ENCODE data around the gene ICA1.
A peak's percentile ranks its signal among the peaks of the same experiment; 100 is the strongest.

ICA1 gene

DNA sequence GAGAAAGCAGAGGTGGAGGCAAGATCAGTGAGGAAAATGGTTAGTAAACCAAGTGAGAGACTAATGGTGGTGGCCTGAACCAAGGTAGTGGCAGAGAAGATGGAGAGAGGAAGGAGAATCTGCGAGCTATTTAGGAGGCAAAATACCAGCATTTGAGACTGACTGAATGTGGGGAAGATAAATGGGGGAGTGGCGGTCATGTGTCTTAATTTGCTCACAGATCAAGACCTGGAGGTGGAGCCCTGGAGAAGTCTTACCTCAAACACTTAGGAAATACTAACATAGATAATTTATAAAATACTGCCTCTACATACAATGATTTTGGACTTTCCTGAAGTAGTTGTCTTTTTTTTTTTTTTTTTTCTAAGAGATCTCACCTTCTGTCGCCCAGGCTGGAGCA, 34.7 kb downstream of the ICA1 start:
- no peak for DNase-seq (ENCODE audit: low read depth)

DNA sequence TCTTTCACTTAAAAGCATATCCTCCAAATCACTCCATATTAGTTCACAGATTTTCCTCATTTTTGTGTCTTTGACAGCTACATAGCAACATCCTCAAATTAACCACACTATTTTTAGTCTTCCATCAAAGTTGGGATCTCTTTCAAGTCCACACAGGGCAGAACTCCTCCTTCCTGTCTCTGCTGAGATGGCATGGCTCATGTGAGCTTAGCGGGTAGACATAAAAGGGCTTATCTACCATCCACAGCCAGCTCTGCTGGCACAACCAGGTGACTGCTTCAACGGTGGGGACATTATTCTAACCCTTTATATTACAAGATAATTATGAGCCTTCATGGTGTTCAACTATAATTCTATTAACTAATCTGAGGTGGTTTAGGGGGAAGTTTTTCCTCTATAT, 35.5 kb downstream of the ICA1 start:
- DNase-seq (ENCODE audit: low read depth) = no peak

DNA sequence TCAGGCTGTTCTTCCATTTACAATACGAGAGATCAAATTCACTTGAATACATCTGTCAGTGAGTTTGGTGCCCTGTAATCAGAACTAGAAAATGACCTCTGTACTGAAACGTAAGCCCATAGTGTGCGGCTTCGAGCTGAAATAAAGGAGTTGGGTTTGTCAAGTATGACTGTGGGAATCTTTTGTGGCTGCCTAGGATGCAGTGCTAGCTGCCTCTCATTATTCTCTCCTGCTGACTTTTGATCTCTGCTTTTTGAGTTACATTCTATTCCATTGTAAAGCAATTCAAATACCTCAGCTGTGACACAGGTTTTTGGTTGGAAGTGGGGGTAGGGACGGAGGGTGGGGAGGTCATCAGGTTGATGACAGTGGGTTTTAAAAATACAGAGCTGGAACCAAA, 40.4 kb downstream of the ICA1 start:
- DNase-seq (ENCODE audit: low read depth) = no peak

DNA sequence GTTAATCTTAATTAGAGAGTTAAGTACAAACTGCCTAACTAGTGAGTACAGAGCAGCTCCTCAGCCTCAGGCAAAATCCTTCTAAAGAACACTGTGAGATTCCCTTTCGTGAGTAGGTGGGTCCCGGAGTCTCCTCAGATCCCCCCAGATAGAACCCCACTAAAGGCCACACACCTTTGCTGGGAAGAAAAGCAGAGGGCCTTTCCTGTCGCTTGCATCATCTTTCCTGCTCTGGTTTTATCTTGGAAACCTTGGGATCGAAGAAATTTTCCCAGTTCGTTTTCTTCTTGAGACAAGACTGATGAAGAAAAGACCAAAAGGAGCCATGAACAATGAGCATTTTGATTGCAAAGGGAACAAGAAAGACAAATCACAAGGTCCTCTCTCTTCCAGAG, 40.9 kb downstream of the ICA1 start:
- DNase-seq (ENCODE audit: low read depth) = no peak

DNA sequence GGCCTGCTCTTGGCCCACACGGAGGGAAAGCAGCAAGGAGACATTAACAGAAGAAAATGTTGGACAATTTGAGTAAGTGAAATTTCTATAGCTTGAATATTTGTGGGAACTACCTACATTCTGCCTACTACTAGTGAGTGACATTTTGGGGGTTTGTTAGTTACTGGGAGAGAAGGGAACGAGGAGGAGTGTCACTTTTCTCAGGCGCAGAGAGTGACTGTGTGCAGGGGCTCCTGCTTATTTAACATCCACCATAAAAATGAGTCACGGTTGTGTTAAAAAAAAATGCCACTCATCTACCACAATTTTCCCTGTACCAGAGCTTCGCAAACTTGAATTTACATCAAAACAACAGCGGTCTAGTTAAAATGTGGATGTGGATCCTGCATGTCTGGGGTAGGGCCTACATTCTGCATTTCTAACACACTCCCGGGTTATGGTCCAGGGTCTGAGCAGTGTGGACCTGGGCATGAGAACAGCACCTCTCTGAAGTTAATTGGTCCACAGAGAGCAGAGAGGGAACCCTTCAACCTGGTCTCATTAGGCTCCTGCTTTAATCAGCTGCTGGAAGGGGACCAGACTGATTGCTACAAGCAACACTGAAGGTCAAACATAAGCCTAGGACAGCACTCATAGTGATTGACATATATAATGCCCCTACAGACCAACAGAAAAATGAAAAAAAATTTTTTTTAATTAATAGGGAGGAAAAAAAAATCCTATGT, 41.4 kb downstream of the ICA1 start:
- DNase-seq (ENCODE audit: low read depth) = no peak

DNA sequence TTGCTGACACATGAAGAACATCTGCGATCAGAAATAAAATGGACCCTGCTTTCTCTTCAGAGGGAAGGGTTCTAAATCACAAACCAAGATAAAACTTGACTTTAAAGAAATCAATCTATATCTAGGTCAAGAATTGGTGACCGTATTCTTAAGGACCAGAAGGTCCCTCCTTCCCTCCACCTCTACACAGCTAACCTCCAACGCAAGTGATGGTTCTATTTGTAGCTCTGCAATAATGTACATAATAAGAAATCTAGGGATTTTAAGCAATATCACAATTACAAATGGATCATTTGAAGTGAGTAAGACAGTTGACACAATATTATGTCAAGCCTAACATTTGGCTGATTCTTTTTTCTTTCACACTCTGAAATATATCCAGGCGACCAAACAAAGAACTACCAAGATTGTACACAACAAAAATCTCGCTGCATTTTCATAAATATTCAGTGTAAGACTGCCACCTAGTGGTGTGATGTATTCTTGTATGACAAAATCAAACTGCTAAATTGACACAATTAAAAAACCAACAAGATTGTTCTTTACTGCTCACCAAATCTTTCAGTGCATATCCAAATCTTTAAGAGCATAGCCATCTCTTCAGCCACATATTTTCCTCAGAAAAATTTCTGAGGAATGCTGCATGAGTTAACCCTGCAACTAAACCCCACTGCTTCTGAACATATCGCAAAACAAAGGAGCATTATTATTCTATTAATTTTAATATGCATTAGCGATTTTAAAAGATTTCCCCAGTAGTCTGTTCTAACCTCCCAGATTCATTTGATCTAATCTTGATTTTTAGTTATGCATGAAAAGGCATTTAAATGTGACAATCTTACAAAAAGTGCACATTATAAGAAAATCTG, 44.5 kb downstream of the ICA1 start:
- peak; percentile 56 for DNase-seq (ENCODE audit: low read depth)

DNA sequence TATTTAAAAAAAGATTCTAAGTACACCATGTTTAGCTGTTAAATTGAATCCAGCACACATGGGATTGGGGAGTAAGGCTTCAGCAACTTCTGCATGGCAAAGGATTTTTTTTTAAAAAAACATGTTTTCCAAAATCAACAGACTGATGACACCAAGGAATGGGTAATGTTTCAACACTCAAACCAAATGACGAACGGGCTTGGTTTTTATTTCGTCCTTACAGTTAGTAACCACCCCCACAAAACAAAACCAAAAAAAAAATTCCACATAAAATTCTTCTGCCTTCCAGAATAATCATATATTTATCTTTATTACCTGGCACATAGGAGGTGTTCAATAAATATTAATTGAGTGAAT, 45.7 kb downstream of the ICA1 start:
- no peak for DNase-seq (ENCODE audit: low read depth)

DNA sequence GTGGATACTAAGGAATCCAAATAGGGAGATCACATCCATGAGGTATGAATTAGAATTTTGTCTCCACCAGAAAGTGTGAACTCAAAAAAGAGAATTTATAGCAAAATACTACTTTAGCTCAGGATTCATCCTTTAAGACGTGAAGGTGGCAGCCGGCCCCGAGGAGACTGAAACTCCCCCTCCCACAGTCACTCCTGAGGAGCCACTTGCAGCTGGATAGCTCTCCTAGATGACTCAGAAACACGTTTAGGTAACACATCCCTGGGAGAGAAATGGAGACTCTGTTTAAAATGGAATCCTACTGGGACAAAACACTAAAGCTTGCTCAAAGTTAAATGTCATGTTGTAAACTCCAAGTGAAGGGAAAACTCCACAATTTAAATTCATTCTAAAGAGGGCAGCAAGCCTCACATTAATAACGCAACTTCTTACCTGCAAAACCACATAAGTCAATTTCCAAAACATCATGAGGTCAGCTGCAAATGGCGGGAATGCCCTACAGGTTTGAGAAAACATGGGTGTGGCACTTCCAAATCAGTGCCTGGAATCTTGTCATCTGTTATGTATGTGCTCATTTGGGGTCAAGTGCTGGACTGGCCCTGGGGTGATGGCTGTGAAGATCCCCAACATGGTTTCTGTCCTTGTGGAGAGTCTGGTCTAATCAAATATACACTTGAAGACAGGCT, 46.2 kb downstream of the ICA1 start:
- DNase-seq (ENCODE audit: low read depth) = no peak

DNA sequence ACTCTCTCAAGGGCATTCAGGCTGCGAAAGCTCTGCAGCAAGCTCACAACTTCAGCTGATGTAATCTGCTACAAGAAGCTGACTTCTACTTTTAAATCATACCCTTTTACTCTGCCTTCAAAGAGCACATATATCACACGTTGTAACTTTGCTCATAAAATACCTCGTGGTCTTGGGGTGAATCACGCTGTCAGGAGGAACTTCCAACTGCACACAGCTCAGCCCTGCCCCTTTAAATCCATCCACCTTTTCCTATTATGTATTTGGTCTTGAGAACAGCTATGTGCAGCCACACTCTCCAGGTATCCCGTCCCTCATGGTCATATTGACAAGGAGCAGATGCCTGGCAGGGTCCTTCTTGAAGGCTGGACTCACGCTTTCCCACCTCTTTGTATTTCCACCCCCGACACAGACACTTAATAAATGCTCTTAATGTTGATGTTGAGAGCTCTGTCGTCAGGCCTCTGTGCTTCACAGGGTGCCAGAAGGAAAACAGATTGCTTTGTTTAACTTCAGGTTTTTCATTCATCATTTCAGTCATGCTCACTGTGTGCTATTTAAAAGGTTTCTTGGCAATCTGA, 47.6 kb downstream of the ICA1 start:
- no peak for DNase-seq (ENCODE audit: low read depth)

DNA sequence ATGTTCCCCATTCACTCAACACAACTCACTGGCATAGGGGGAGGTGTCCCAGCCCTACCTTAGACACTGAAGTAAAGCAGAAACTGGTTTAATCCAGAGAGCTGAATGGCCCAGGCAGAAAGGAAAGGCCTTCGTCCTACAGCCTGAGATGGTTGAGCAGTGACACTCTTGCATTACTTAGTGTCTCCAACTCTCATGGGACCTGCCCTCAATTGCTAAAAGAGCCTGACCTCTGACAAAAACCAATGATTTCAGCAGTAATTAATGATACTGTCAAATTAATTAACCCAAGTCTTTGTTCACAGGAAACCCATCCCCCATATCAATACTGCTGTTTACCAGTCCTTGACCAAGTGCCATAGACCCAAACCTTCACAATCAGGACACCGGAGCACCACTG, 48.6 kb downstream of the ICA1 start:
- no peak for DNase-seq (ENCODE audit: low read depth)

DNA sequence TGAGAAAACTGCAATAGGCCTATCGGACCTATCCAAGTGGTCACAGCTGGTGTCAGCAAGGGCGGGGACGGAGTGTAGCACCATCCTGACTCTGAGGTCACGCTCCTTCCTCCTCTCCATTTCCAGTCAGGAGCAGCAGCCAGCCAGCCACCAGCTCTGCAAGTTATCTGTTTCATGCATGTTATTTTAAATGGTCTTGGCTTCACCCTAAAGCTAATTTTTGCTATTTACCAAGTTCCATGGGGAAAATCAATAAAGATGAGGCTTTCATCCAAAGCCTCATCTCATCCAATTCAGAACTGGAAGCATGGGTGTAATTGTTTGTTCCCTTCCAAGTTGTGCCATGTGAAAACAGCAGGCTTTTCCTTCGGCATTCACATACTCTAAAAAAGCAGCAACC, 49.3 kb downstream of the ICA1 start:
- DNase-seq (ENCODE audit: low read depth) = no peak

DNA sequence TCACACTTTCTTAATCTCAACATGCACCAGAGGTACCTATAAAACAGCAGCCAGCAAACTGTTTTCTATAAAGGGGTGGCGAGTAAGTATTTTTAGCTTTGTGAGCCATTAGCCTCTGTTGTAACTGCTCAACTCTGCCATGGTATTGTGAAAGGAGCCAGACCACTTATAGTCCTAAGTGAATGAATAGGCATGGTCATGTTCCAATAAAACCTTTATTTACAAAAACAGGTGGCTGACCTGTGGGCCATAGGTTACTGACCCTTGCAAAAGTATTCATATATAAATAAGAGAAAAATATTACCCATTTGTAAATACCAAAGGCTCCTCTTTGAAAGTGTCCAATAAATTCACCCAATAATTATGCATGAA, 50.3 kb downstream of the ICA1 start:
- no peak for DNase-seq (ENCODE audit: low read depth)

DNA sequence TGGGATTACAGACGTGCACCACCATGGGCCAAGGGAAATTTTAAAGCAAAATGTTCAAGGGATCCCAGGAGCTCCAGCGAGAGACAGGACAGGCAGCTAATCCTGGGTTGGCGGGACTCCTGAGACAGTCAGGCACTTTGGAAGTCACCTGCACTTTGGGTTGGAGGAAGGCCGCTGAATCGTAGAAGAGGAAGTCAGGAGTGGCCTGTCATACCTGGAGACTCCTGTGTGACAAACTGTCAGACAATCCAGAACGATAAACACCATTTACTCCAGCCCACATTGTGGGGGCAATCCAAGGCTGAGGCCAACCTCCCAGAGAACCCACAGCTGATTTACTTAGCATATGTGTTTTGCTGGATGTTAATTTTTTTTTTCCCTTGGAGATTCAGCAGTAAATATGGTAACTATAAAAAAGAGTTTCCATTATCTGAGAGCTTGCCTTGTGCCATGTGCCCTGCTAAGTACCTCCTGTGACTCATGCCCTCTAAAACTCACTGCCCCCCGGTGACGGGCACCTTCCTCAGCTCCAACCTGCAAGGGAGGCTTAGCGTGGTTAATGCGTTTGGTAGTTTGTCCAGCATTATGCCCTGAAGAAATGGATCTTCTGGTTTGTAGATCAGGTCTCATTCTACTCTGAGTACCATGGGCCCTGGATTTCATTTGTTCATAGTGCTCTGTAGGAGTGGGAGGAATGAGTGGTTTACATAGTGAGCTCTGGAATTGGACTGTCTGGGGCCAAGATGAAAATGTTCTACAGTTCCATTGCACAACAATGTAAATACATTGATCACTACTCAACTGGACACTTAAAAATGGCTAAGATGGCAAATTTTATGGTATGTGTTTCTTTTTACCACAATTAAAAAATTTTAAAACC, 50.9 kb downstream of the ICA1 start:
- DNase-seq (ENCODE audit: low read depth) = no peak

DNA sequence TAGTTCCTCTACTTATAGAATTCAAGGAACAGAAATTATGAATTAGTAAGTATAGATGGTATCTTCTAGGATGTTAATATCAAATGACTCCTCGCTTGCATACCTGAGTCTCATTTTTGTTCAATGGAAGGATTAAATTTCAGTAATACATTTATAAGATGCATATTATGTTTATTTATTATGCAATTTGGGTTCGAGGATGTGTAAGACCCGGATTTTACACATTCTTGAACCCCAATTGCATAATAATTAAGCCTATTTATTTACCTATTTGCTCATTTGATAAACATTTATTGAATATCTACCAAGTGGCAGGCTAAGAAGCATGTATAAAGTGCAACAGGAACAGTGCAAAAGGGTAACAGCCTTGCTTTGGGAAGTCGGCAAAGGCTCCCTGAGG, 52.6 kb downstream of the ICA1 start:
- no peak for DNase-seq (ENCODE audit: low read depth)

DNA sequence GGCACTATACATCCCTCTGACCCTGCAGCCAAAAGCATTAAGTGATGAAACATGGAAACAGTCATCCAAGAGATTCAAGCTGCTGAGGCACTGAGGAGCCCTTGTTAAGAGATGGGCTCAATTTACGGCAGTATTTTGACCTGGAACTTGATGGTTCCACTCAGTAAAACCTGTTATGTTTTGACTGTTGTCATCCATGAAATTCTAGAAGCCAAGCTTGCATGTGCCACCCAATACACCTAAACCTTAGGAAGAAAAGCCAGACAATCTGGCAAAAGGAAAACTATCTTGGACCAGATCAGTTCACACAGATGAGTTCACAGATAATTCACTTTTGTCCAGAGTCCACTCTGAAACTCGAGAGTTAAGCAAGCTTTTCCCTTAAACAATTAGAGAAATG, 53.2 kb downstream of the ICA1 start:
- no peak for DNase-seq (ENCODE audit: low read depth)

DNA sequence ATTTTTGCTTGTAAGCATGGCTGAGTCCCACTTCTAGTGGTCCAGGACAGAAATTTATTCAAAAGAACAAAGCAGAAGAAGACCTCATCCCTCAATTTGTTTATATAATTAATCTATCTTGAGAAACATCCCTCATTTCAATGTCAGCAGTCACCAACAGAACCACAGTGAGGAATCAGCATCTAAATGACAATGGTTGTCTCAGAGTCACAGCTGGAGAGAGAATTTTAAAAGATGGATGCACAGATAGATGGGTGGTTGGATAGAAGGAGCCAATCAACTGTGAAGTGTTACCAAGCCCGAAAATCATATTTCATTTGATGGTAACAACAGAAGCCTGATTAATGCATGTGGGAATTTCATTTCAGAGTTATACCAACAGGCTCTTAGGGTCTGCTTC, 55.0 kb downstream of the ICA1 start:
- DNase-seq (ENCODE audit: low read depth) = no peak

DNA sequence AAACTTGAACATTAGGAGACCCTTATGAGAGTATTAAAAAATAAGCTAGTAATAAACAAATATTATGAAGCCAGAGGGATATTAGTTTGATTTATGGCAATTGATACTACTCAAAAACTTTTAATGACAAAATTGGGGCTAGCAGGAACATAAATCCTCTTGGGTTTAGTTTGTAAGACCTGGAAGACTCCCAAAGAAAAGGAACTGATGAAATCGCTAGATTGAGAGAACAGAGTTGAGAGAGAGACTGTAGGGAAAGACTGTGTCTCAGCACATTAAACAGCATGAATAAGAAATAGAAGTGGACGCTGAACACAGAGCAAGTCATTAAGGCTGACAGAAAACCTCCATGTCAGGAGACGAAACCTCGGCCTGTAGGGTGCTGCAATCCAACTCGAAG, 56.4 kb downstream of the ICA1 start:
- no peak for DNase-seq (ENCODE audit: low read depth)

DNA sequence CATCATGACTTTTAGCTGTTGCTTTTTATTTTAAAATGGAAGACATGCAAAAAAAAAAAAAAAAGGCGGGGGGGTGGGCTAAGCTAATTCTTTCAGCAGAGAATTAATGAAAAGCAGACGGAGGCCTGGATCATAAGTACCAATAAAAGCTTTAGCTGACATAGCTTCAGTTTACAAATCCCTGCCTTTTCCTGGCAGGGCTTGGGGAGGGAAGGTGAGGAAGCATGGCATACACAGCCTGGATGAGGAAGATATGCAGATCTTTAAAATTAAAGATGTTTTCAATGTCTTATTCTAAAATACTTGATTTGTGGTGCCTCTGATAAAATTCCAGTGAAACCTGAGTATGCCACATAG, 57.0 kb downstream of the ICA1 start:
- DNase-seq (ENCODE audit: low read depth) = no peak

DNA sequence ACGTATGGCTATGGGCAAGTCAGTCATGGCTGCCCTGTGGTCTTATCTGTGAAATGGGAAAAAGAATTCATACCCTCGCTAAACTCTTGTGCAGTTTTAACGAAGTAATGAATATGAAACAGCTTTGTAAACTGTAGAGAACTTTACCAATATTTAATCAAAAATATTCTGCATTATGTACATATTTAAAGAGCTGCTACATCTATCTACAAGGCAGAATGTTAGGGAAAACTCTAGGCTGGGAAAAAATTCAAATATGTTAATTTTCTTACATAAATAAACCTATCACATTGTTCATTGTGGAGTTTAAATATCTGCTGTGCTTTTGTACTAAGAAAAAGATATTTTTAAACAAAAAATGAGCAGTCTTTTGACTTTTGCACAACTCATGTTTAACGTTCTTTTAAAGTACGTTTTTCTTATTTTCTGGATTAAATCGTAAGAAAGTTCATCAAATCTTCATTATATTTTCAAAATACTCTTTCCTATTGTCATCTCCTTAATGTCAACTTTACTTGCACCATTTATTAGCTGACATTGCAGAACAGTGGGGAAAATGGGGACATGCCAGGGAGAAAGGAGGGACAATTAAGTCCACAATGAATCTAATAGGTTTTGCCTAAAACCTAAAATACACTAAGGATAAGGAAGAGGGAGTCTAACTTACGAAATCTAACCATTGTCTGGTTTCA, 57.5 kb downstream of the ICA1 start:
- no peak for DNase-seq (ENCODE audit: low read depth)

DNA sequence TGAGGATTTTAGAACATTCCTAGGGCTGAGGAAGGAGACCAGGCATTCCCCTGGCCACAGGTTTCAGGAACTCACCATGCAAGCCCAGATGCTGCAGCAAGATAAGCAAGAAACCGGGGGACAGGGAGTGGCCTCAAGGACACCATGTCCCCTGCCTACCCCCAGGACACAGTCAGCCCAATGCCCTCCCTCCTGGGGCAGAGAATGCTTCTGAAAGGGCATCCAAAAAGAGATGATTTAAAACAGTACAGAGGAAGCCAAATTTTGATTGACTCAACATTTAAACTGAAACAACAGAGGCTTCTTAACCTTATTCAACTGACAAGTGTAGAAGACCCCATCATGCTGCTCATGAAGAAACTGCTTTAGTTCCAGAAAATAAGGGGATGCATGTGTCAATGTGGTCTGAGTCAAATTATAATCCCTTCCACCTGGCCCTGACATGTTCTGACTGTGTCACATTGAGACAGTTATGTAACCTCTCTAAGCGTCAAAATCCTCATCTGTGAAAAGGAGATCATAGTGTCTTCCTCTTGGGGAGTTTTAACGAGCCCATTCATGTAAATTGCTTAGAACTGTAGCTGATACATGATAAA, 60.0 kb downstream of the ICA1 start:
- no peak for DNase-seq (ENCODE audit: low read depth)

DNA sequence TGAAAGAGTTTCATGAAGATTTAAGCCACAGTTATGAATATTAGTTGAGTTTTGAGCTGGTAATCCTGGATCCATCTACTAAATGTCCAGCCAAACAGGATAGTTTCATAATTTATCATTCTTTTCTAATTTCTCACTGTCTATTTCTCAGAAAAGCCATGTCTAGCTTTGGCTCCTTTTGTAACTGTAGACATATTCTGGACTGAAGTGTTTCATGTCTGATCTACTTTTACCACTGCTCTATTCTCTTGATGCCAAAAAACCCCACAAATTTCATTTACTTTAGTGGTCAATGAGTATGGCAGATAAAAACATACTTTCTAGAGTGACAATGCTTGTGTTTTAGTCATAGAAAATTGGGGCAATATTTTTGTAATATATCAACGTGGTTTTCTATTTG, 61.2 kb downstream of the ICA1 start:
- no peak for DNase-seq (ENCODE audit: low read depth)
